Activated T-helper 2 cell treated with anti-CD3 and anti-CD28 coated beads, Interferon-gamma antibody, Interleukin-2, Interleukin-4, amounts not matched to agents 10 μg/mL and 5 μg/mL and 100 μg/mL, durations not matched to agents 14 hours and 24 hours and 36 hours (primary cell): ENCODE results near the gene ZDHHC13. TPM values are rescaled to one million over a fixed set of nuclear protein-coding genes. Genes with fewer than 3 reads are reported as not detected.

Source experiments
- DNase-seq: peaks from one replicate; pipeline ENCODE4 v3.0.0; 2021; ENCODE audit warnings: low spot score
- H3K27ac Mint-ChIP-seq: one replicate; pipeline ENCODE4 v1.8.0; 2021; ENCODE audit warnings: mixed read lengths
- H3K27me3 Mint-ChIP-seq: one replicate; pipeline ENCODE4 v1.8.0; 2021; ENCODE audit warnings: low read depth, mixed read lengths
- H3K36me3 Mint-ChIP-seq: one replicate; pipeline ENCODE4 v1.8.0; 2021; ENCODE audit warnings: low read depth, mixed read lengths
- H3K4me1 Mint-ChIP-seq: one replicate; pipeline ENCODE4 v1.8.0; 2021; ENCODE audit warnings: low read depth, mixed read lengths
- H3K4me3 Mint-ChIP-seq: one replicate; pipeline ENCODE4 v1.8.0; 2021; ENCODE audit warnings: low read depth, mild to moderate bottlenecking, moderate library complexity, mixed read lengths
- H3K9me3 Mint-ChIP-seq: one replicate; pipeline ENCODE4 v1.8.0; 2021; ENCODE audit warnings: mixed read lengths
- intact Hi-C: fragments of 100-400 bp; cut with micrococcal nuclease; formaldehyde crosslinking; loops from one replicate; pipeline ENCODE4 v1.15.1; 2023
- total RNA-seq: library from RNA; stranded (reverse); gene quantifications from 2 replicates; pipeline ENCODE4 v1.2.3, GENCODE V29; 2022

The ZDHHC13 gene
- total RNA-seq, 1 donor from 2014 or later, result 25.4 TPM

- intact Hi-C loops, result loop anchor here (10.0 kb wide), 1 partner anchor 86 kb away; no protein-coding TSS in a partner anchor
- Mint-ChIP-seq H3K27ac (no peak overlapping the region), H3K4me3 (no peak overlapping the region), H3K9me3 (no peaks in the 10 kb centered on the region), H3K36me3 (peaks cover 60% of the 10 kb centered on the region), H3K4me1 (peaks cover 16% of the 10 kb centered on the region), H3K27me3 (no peaks in the 10 kb centered on the region)
- no peak for DNase-seq
Measured at GRCh38 chr11:19160847-19161246, 43.9 kb downstream of the ZDHHC13 start.

- DNase-seq, result no peak
- peaks cover 60% of the 10 kb centered on the region for H3K36me3 Mint-ChIP-seq
- no peak overlapping the region for H3K4me3 Mint-ChIP-seq
- intact Hi-C loops, result loop anchor here (10.0 kb wide), 1 partner anchor 87 kb away; no protein-coding TSS in a partner anchor
- peaks cover 16% of the 10 kb centered on the region for H3K4me1 Mint-ChIP-seq
- no peaks in the 10 kb centered on the region for H3K27me3 Mint-ChIP-seq
- H3K27ac Mint-ChIP-seq, result no peak overlapping the region
- H3K9me3 Mint-ChIP-seq, result no peaks in the 10 kb centered on the region
Measured at GRCh38 chr11:19161651-19162050, 44.7 kb downstream of the ZDHHC13 start.

DNA sequence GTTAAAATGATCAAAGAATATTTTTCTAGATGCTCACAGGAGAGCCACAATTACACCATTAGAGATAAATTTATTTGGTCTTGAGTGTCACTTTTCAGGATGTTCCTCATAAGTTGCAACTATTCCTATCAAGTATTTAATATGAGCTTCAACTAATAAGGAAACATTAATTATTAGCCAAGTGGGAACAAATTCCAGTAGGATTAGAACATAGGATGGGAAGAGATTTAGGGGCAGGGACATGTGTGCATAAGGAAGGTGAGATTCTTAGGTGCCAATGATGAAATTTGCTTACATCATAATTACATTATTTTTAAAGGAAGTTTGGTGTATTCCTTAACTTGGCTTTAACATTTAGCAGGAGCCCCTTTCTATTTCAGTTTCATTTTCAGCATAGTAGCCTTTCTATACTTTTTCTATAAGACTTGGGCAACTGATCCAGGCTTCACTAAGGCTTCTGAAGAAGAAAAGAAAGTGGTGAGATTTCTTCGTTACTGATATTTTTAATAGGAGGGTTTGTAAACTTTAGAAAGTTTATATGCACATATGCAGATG lies 46.1 kb downstream of the ZDHHC13 start:
- Mint-ChIP-seq H3K36me3 (peaks cover 58% of the 10 kb centered on the region), H3K9me3 (no peaks in the 10 kb centered on the region), H3K4me3 (no peak overlapping the region), H3K27ac (no peak overlapping the region), H3K4me1 (peaks cover 16% of the 10 kb centered on the region), H3K27me3 (no peaks in the 10 kb centered on the region)
- no peak for DNase-seq
- intact Hi-C loops, result loop anchor here (10.0 kb wide), 1 partner anchor 88 kb away; no protein-coding TSS in a partner anchor

DNA sequence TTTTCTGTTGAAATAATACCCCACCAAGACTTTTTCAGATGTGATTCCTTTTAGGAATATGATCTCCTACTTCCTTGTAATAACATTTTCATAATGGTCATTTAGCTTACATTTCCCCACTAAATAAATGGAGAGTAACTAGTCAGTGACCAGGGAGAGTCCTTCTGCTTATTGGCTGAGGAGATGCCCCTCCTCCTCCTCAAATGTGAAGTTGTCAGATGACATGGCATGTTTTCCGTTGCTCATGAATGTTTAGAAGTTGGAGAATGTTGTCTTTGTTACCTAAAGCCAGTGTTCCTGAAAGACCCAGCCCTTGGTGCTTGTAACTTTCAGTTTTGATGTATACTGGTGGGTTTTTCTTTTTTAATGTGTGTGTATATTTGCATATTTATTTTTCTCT lies 46.6 kb downstream of the ZDHHC13 start:
- H3K36me3 Mint-ChIP-seq, result peaks cover 64% of the 10 kb centered on the region

GRCh38 chr11:19164230-19164855 lies 47.4 kb downstream of the ZDHHC13 start:
- H3K4me3 Mint-ChIP-seq, result no peak overlapping the region
- peaks cover 64% of the 10 kb centered on the region for H3K36me3 Mint-ChIP-seq
- DNase-seq, result no peak
- H3K27ac Mint-ChIP-seq, result no peak overlapping the region
- H3K9me3 Mint-ChIP-seq, result no peaks in the 10 kb centered on the region
- no peaks in the 10 kb centered on the region for H3K27me3 Mint-ChIP-seq
- peaks cover 16% of the 10 kb centered on the region for H3K4me1 Mint-ChIP-seq
- intact Hi-C loops, result loop anchor here (10.0 kb wide), 1 partner anchor 90 kb away; no protein-coding TSS in a partner anchor

More for the DNA sequence above, 46.6 kb downstream of the ZDHHC13 start:
- Mint-ChIP-seq H3K4me3 (no peak overlapping the region), H3K27me3 (no peaks in the 10 kb centered on the region), H3K27ac (no peak overlapping the region), H3K4me1 (peaks cover 16% of the 10 kb centered on the region), H3K9me3 (no peaks in the 10 kb centered on the region)
- DNase-seq, result no peak
- intact Hi-C loops, result loop anchor here (10.0 kb wide), 1 partner anchor 89 kb away; no protein-coding TSS in a partner anchor

DNA sequence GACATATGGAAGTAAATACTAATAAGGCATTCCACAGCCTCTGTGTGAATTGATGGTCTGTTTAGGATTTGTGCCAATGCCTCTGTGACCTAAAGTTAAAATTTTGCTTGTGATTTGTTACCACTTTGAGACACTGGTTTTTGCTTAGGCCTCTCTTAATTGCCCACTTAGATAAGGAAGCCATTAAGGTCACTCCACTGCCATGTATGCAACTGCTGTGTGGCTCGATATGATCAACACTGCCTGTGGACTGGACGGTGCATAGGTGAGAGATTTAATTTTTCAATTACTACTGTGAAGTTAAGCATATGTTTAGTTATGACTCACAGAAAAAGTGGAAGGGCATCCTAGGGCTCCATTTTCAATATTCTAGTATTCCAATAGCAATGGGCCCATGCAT lies 47.9 kb downstream of the ZDHHC13 start:
- no peak for DNase-seq
- H3K4me1 Mint-ChIP-seq, result peaks cover 16% of the 10 kb centered on the region
- no peak overlapping the region for H3K27ac Mint-ChIP-seq
- no peaks in the 10 kb centered on the region for H3K9me3 Mint-ChIP-seq
- peaks cover 63% of the 10 kb centered on the region for H3K36me3 Mint-ChIP-seq
- intact Hi-C loops, result loop anchor here (10.0 kb wide), 1 partner anchor 90 kb away; no protein-coding TSS in a partner anchor
- no peaks in the 10 kb centered on the region for H3K27me3 Mint-ChIP-seq
- H3K4me3 Mint-ChIP-seq, result no peak overlapping the region

DNA sequence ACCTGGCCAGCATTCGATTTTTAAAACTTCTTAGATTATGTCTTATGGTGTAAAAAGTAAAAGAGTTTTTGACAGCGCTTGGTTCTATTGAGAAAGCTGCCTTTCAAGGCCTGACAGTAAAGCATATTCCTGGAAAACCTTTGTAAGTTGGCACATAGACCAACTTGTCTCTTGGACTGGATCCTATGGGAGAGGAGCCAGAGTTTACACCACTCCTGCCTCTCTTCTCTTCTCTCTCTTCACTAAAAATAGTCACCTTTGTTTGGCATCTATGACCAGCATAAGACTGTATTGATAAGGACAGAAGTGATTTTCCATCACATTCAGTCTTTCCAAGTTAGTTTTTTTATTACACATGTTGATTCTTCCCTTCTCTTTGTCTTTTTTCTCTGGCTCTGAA lies 51.1 kb downstream of the ZDHHC13 start:
- peaks cover 68% of the 10 kb centered on the region for H3K36me3 Mint-ChIP-seq

DNA sequence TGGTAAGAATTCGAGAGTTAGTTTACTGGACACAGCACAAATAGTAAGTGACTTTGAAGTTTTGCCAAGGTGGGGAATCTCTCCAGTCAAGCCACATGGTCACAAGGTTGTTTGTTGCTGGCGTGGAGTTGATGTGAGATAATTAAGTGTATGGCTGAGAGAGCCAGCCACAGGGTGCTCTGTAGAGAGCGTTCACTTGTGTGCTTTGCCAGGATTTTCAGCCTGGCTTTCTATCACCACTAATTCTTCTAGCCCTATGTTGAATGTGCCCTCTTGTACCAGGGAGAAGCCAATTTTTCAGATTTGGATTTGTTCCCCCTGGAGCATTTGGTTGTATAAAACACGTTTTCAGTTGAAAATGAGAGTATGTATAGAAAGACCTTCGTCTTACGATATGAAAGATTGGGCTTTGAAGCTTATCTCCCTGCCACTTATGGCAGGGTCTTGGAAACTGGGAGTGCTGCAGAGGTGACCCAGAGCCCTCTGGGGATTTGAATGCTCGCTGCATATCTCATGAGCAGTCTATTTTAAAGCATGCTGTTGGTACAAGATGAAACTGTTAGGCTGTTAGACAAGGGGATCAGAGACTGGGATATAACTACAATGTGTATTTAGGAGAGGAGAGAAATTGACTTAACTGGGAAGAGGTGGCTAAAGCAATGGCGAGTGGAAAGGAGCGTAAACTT lies 56.2 kb downstream of the ZDHHC13 start:
- H3K4me3 Mint-ChIP-seq, result no peak overlapping the region
- H3K9me3 Mint-ChIP-seq, result no peaks in the 10 kb centered on the region
- no peaks in the 10 kb centered on the region for H3K4me1 Mint-ChIP-seq
- DNase-seq, result no peak
- H3K27ac Mint-ChIP-seq, result no peak overlapping the region
- peaks cover 54% of the 10 kb centered on the region for H3K36me3 Mint-ChIP-seq
- intact Hi-C loops, result no loop called here
- no peaks in the 10 kb centered on the region for H3K27me3 Mint-ChIP-seq

More for the DNA sequence above, 51.1 kb downstream of the ZDHHC13 start:
- H3K27me3 Mint-ChIP-seq, result no peaks in the 10 kb centered on the region
- H3K4me1 Mint-ChIP-seq, result peaks cover 4% of the 10 kb centered on the region
- H3K27ac Mint-ChIP-seq, result no peak overlapping the region
- no peak for DNase-seq
- no peaks in the 10 kb centered on the region for H3K9me3 Mint-ChIP-seq
- no peak overlapping the region for H3K4me3 Mint-ChIP-seq
- intact Hi-C loops, result loop anchor here (10.0 kb wide), 1 partner anchor 93 kb away; no protein-coding TSS in a partner anchor

DNA sequence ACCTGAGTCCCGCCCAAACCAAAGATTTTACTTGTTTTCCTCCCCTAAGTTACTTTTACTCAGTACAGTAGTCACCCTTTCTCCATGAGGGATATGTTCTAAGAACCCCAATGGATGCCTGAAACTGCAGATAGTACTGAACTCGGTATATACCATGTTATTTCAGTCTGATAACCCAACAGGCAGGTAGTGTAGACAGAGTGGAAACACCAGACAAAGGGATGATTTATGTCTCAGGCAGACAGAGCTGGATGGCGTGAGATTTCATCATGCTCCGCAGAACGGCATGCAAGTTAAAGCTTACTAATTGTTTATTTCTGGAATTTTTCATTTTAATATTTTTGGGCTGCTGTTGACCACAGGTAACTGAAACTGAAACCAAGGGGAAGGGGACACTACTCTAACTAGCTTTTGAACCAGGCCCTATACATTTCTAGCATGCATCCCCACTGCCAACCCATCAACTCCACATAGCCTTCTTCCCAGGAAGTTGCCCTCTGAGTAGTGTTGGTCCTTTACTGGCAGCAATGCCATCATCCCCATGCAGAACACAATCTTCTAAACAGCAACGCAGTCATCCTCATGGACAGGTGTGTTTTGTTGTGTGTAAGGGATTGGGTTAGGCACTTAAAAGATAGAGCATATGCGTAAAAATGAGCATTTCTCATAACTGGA lies 57.1 kb downstream of the ZDHHC13 start:
- Mint-ChIP-seq H3K4me3 (no peak overlapping the region), H3K9me3 (no peaks in the 10 kb centered on the region), H3K4me1 (no peaks in the 10 kb centered on the region), H3K27ac (no peak overlapping the region), H3K27me3 (no peaks in the 10 kb centered on the region), H3K36me3 (peaks cover 46% of the 10 kb centered on the region)
- intact Hi-C loops, result no loop called here
- DNase-seq, result no peak

DNA sequence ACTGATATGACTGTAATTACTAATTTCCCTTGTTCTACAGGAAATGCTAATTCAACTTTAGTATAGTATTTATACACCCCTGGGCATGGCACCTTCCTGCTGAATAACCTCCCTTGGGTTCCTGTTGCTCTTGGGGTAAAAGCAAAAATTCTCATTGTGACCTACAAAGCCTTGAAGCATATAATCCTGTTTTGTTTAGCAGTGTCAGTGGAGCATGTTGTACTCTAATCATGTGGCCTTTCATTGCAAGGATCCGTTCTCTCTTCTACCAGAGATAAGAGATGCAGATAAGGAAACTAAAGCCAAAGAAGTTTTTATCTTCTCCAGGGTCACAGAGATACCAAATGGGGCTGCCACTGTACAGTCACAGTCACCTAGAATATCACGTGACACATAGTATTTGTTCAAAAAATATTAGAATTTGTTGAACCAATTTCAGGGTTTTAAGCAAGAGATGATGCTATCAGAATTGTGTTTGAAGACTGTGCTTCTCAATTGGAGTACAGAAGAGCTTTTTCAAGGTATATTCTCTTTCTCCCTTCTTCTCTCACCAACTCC lies 59.7 kb downstream of the ZDHHC13 start:
- Mint-ChIP-seq H3K36me3 (peaks cover 34% of the 10 kb centered on the region), H3K4me3 (no peak overlapping the region), H3K27me3 (no peaks in the 10 kb centered on the region), H3K9me3 (no peaks in the 10 kb centered on the region), H3K27ac (no peak overlapping the region), H3K4me1 (no peaks in the 10 kb centered on the region)
- intact Hi-C loops, result no loop called here
- no peak for DNase-seq

DNA sequence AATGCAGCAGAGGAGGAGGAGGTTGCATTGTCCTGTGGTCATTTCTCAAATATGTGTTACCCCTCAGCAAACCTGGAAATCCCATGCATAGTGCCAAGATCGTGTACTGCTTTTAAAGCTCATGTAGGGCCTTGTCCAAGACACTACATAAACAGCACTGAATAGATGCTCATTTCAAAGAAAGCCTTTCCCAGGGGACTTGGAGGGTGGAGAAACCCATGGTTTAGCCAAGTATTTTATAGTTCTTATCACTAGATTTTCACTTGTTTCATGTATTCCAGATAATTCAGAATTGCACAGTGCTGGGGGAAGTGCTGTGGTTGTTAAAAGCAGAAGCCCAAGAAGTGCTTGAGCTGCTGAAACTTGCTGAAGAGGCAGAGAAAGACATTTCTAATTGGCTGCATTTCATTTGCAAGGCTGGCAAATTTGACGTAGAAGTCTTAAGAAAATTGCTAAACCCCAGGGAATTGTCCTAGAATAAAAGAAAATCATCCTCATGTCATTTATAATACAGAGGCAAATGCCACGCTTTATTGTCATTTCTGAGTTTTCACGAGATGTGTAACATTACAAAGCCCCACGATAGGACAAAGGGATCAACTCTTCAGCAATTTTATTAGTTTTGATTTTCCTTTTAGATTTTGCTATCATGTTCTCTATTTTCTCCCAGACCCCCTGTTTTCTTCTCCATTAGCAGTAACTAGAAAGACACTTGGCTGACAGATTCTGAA lies 64.7 kb downstream of the ZDHHC13 start:
- intact Hi-C loops, result loop anchor here (5.0 kb wide), 1 partner anchor 36 kb away; no protein-coding TSS in a partner anchor
- Mint-ChIP-seq H3K4me1 (no peaks in the 10 kb centered on the region), H3K27ac (no peak overlapping the region), H3K36me3 (peaks cover 4% of the 10 kb centered on the region), H3K4me3 (no peak overlapping the region), H3K9me3 (no peaks in the 10 kb centered on the region), H3K27me3 (no peaks in the 10 kb centered on the region)
- DNase-seq, result no peak

GRCh38 chr11:19183646-19184045 lies 66.7 kb downstream of the ZDHHC13 start:
- no peaks in the 10 kb centered on the region for H3K4me1 Mint-ChIP-seq
- no peak overlapping the region for H3K27ac Mint-ChIP-seq
- intact Hi-C loops, result loop anchor here (5.0 kb wide), 1 partner anchor 34 kb away; no protein-coding TSS in a partner anchor
- no peak overlapping the region for H3K4me3 Mint-ChIP-seq
- no peaks in the 10 kb centered on the region for H3K36me3 Mint-ChIP-seq
- H3K9me3 Mint-ChIP-seq, result no peaks in the 10 kb centered on the region
- no peaks in the 10 kb centered on the region for H3K27me3 Mint-ChIP-seq
- no peak for DNase-seq
